ENCODE results near the gene ST3GAL3.

Gene ST3GAL3

GRCh38 chr1:43890815-43891214 lies 183.5 kb downstream of the ST3GAL3 start:
- Histone ChIP-seq H3K4me1 (no peaks in the 10 kb centered on the region), H3K4me3 (ENCODE audit: low read depth, low read length) (no peak overlapping the region), H3K9me3 (no peaks in the 10 kb centered on the region), H3K36me3 (no peaks in the 10 kb centered on the region), H3K27me3 (no peaks in the 10 kb centered on the region)
- no peak for TF ChIP-seq CTCF (IDR thresholded peaks at IDR 0.05; ENCODE audit: low read depth, low read length)
- DNase-seq = no peak

GRCh38 chr1:43893006-43893405 lies 185.7 kb downstream of the ST3GAL3 start:
- H3K4me3 ChIP-seq (ENCODE audit: low read depth, low read length) = no peak overlapping the region
- no peaks in the 10 kb centered on the region for H3K4me1 ChIP-seq
- no peaks in the 10 kb centered on the region for H3K36me3 ChIP-seq
- H3K9me3 ChIP-seq = no peaks in the 10 kb centered on the region
- no peak for DNase-seq
- TF ChIP-seq CTCF (IDR thresholded peaks at IDR 0.05; ENCODE audit: low read depth, low read length) = no peak
- no peaks in the 10 kb centered on the region for H3K27me3 ChIP-seq

GRCh38 chr1:43898981-43899380 lies 191.6 kb downstream of the ST3GAL3 start:
- no peak for DNase-seq
- Histone ChIP-seq H3K36me3 (no peaks in the 10 kb centered on the region), H3K4me1 (no peaks in the 10 kb centered on the region), H3K4me3 (ENCODE audit: low read depth, low read length) (no peak overlapping the region), H3K27me3 (no peaks in the 10 kb centered on the region), H3K9me3 (no peaks in the 10 kb centered on the region)
- TF ChIP-seq CTCF (IDR thresholded peaks at IDR 0.05; ENCODE audit: low read depth, low read length) = no peak

- H3K27me3 ChIP-seq = no peaks in the 10 kb centered on the region
- TF ChIP-seq CTCF (IDR thresholded peaks at IDR 0.05; ENCODE audit: low read depth, low read length) = no peak
- no peaks in the 10 kb centered on the region for H3K36me3 ChIP-seq
- H3K4me3 ChIP-seq (ENCODE audit: low read depth, low read length) = no peak overlapping the region
- no peaks in the 10 kb centered on the region for H3K4me1 ChIP-seq
- no peaks in the 10 kb centered on the region for H3K9me3 ChIP-seq
- no peak for DNase-seq
Measured at GRCh38 chr1:43900386-43900785, 193.1 kb downstream of the ST3GAL3 start.

GRCh38 chr1:43901196-43901961 lies 194.0 kb downstream of the ST3GAL3 start:
- H3K9me3 ChIP-seq = no peaks in the 10 kb centered on the region
- DNase-seq = no peak
- H3K36me3 ChIP-seq = no peaks in the 10 kb centered on the region
- H3K4me1 ChIP-seq = no peaks in the 10 kb centered on the region
- no peaks in the 10 kb centered on the region for H3K27me3 ChIP-seq
- TF ChIP-seq CTCF (IDR thresholded peaks at IDR 0.05; ENCODE audit: low read depth, low read length) = no peak
- H3K4me3 ChIP-seq (ENCODE audit: low read depth, low read length) = no peak overlapping the region

DNA sequence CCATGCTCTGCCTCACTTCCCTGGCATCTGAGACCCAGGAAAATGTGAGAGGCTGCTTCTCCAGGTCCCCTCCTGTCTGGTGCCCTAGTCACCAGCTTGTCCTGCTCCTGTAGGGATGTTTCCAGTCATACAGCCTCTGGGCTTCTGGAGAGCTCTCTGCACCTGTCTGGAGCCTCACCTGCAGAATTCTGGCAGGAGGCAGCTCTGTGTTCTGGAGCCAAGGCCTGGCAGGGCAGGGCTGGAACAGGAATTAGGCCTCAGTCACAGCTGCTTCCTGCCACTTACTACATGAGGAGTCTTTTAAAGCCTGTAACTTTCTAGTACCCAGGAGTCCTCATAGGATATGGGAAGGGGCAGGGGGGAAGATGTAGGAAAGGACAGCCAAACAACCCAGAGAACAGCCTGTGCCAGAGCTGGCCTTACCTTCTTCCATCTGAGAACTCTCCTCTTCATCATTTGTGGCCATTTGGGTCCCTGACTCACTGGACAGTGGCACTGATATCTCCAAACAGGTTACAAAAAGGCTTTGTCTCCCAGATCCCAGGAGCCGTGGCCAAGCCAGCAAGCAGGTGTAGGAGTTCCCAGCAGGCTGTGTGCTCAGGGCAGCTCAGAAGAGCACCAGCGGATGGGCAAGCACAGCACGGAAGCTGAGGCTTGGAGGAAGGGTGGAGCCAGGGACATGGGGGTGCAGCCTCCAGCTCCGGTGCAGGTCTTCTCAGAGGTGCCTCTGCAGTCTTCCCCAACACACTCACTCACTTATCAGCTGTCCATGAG lies 194.9 kb downstream of the ST3GAL3 start:
- no peaks in the 10 kb centered on the region for H3K36me3 ChIP-seq
- H3K9me3 ChIP-seq = no peaks in the 10 kb centered on the region
- DNase-seq = no peak
- TF ChIP-seq CTCF (IDR thresholded peaks at IDR 0.05; ENCODE audit: low read depth, low read length) = no peak
- H3K4me1 ChIP-seq = no peaks in the 10 kb centered on the region
- H3K27me3 ChIP-seq = no peaks in the 10 kb centered on the region
- no peak overlapping the region for H3K4me3 ChIP-seq (ENCODE audit: low read depth, low read length)

All from BE2C (cell line).